Bone marrow (tissue), 2 donors: ENCODE measurements around the gene HNRNPA3.
"Not testable (repeated sequence)": the region's sequence is repeated elsewhere in the genome, so short reads cannot be mapped to it uniquely, and the experiment has no call there.

Experiments used
- DNase-seq, 2 donors: peaks; one replicate each; lab custom pipeline; 2025; lab: John Stamatoyannopoulos, UW

Gene HNRNPA3

GRCh38 chr2:177256026-177256425 lies 43.4 kb downstream of the HNRNPA3 start:
- no peak for DNase-seq

GRCh38 chr2:177256695-177257094 lies 44.1 kb downstream of the HNRNPA3 start:
- no peak for DNase-seq

- DNase-seq = no peak
Measured at GRCh38 chr2:177257471-177257870, 44.9 kb downstream of the HNRNPA3 start.

- no peak for DNase-seq
Measured at GRCh38 chr2:177258059-177258458, 45.5 kb downstream of the HNRNPA3 start.

GRCh38 chr2:177260379-177260778 lies 47.8 kb downstream of the HNRNPA3 start:
- DNase-seq = no peak

GRCh38 chr2:177261116-177262060 lies 48.8 kb downstream of the HNRNPA3 start:
- DNase-seq = no peak

GRCh38 chr2:177262092-177262491 lies 49.5 kb downstream of the HNRNPA3 start:
- no peak for DNase-seq

- no peak for DNase-seq
Measured at GRCh38 chr2:177262958-177263450, 50.4 kb downstream of the HNRNPA3 start.

GRCh38 chr2:177263451-177264208 lies 51.0 kb downstream of the HNRNPA3 start:
- peak; percentile 94 for DNase-seq

GRCh38 chr2:177264209-177264692 lies 51.7 kb downstream of the HNRNPA3 start:
- peak in 1 of 2 donors; percentile 51 for DNase-seq

GRCh38 chr2:177264693-177265587 lies 52.3 kb downstream of the HNRNPA3 start, which contains the start of gene NFE2L2:
NFE2L2 (minus strand) TSS chr2:177264727; CDS start chr2:177264576, 151 bp downstream.
- peak; percentile 79 to 82 for DNase-seq

- no peak for DNase-seq
Measured at GRCh38 chr2:177265824-177266817, 53.5 kb downstream of the HNRNPA3 start.

GRCh38 chr2:177266955-177267354 lies 54.4 kb downstream of the HNRNPA3 start:
- not testable (repeated sequence) for DNase-seq

GRCh38 chr2:177268187-177268871 lies 55.7 kb downstream of the HNRNPA3 start:
- DNase-seq = no peak

GRCh38 chr2:177268901-177269300 lies 56.3 kb downstream of the HNRNPA3 start:
- DNase-seq = no peak

GRCh38 chr2:177270531-177270930 lies 57.9 kb downstream of the HNRNPA3 start:
- no peak for DNase-seq

GRCh38 chr2:177271981-177272666 lies 59.5 kb downstream of the HNRNPA3 start:
- DNase-seq = no peak

GRCh38 chr2:177272765-177273164 lies 60.2 kb downstream of the HNRNPA3 start:
- DNase-seq = no peak

- no peak for DNase-seq
Measured at GRCh38 chr2:177273408-177273807, 60.8 kb downstream of the HNRNPA3 start.
